B cell (primary cell): ENCODE measurements around the gene USP6. TPM values are rescaled to one million over a fixed set of nuclear protein-coding genes. Genes with fewer than 3 reads are reported as not detected.
A peak's percentile ranks its signal among the peaks of the same experiment; 100 is the strongest.

Experiments
- ATAC-seq: fragments of 200-7000 bp; cut with Tn5 transposase; one replicate; pipeline ENCODE4 v1.10.0; 2021; ENCODE audit warnings: low read depth, mild to moderate bottlenecking, moderate number of reproducible peaks, moderate library complexity
- CTCF ChIA-PET: fragments of 350-600 bp; sonication (Branson Sonifier 250); formaldehyde crosslinking; loops from one replicate; lab custom pipeline; 2021; ENCODE audit warnings: antibody characterized with exemption, inconsistent platforms; lab: Charles Lee
- POLR2A ChIA-PET: fragments of 350-600 bp; sonication (Branson Sonifier 250); formaldehyde crosslinking; loops from one replicate; lab custom pipeline; 2021; ENCODE audit warnings: antibody characterized with exemption; lab: Charles Lee
- DNase-seq: peaks from one replicate; pipeline ENCODE4 v3.0.0; 2013
- H2AFZ ChIP-seq: 2 replicates; pipeline ENCODE4 v1.6.1; 2012; ENCODE audit warnings: mild to moderate bottlenecking, low read depth, low read length; ENCODE audit not compliant: insufficient read depth, poor library complexity, severe bottlenecking
- H3K27ac ChIP-seq, 2 donors: 1 replicate in 1 of 2; 2 replicates in 1 of 2; pipeline ENCODE4 v1.5.1; 2012 to 2013; ENCODE audit warnings: low read length in 2 of 2, mild to moderate bottlenecking in 2 of 2, moderate library complexity in 1 of 2
- H3K27me3 ChIP-seq, 4 experiments: fragments of 200-600 bp in 1 of 4; sonication (generic) in 1 of 4; replicated peaks in 1 of 4; 1 replicate in 2 of 4; 2 replicates in 2 of 4; pipeline versions ENCODE4 v1.6.1 to v1.7.0; 2013 to 2016; ENCODE audit warnings: low read length in 3 of 4, mild to moderate bottlenecking in 2 of 4, mixed read lengths in 1 of 4, moderate library complexity in 1 of 4; ENCODE audit not compliant: insufficient read depth in 4 of 4, control insufficient read depth in 3 of 4; ENCODE audit errors: control extremely low read depth in 1 of 4
- H3K36me3 ChIP-seq, 2 experiments: replicated peaks in 1 of 2; 1 replicate in 1 of 2; 2 replicates in 1 of 2; pipeline versions ENCODE4 v1.6.1 to v1.7.1; 2013; ENCODE audit warnings: low read length in 1 of 2; ENCODE audit not compliant: insufficient read depth in 2 of 2, control insufficient read depth in 1 of 2; ENCODE audit errors: control extremely low read depth in 1 of 2, extremely low read depth in 1 of 2
- H3K4me1 ChIP-seq, 2 donors: fragments of 200-600 bp in 1 of 2; sonication (generic) in 1 of 2; 1 replicate in 1 of 2; 2 replicates in 1 of 2; pipeline versions ENCODE4 v1.5.1 to v1.6.1; 2013 to 2017; ENCODE audit warnings: low read length in 2 of 2; ENCODE audit not compliant: control insufficient read depth in 2 of 2, insufficient read depth in 2 of 2
- H3K4me2 ChIP-seq: replicated peaks from 2 replicates; pipeline ENCODE3; 2012; ENCODE audit warnings: mild to moderate bottlenecking, low read depth, low read length; ENCODE audit not compliant: poor library complexity, severe bottlenecking
- H3K4me3 ChIP-seq, 5 experiments: fragments of 200-600 bp in 1 of 5; sonication (generic) in 1 of 5; 1 replicate in 3 of 5; 2 replicates in 2 of 5; pipeline versions ENCODE4 v1.5.1 to v1.7.0; 2011 to 2016; ENCODE audit warnings: low read length in 4 of 5, mild to moderate bottlenecking in 4 of 5, low read depth in 2 of 5, control low read depth in 1 of 5, moderate library complexity in 1 of 5; ENCODE audit not compliant: insufficient read depth in 1 of 5; ENCODE audit errors: control extremely low read depth in 1 of 5, extremely low read depth in 1 of 5
- H3K79me2 ChIP-seq: fragments of 200-600 bp; sonication (generic); one replicate; pipeline ENCODE4 v1.6.0; 2016; ENCODE audit warnings: low read length; ENCODE audit not compliant: control insufficient read depth, insufficient read depth
- H3K9ac ChIP-seq: fragments of 200-600 bp; sonication (generic); 2 replicates; pipeline ENCODE4 v1.6.1; 2017; ENCODE audit warnings: mild to moderate bottlenecking, low read length, moderate library complexity
- H3K9me3 ChIP-seq, 3 donors: one replicate each; pipeline versions ENCODE4 v1.6.1 to v1.7.1; 2013; ENCODE audit warnings: low read length in 2 of 3; ENCODE audit not compliant: control insufficient read depth in 2 of 3, insufficient read depth in 1 of 3; ENCODE audit errors: control extremely low read depth in 1 of 3
- H4K20me1 ChIP-seq: 2 replicates; pipeline ENCODE4 v1.6.0; 2012; ENCODE audit warnings: mild to moderate bottlenecking, low read length; ENCODE audit not compliant: insufficient read depth, control insufficient read depth, poor library complexity, severe bottlenecking
- H3K27ac Mint-ChIP-seq: one replicate; pipeline ENCODE4 v1.8.0; 2021; ENCODE audit warnings: mixed read lengths
- H3K27me3 Mint-ChIP-seq: one replicate; pipeline ENCODE4 v1.8.0; 2021; ENCODE audit warnings: mixed read lengths
- H3K4me1 Mint-ChIP-seq: one replicate; pipeline ENCODE4 v1.8.0; 2021; ENCODE audit warnings: mixed read lengths
- H3K4me3 Mint-ChIP-seq: one replicate; pipeline ENCODE4 v1.8.0; 2021; ENCODE audit warnings: mixed read lengths
- H3K9me3 Mint-ChIP-seq: one replicate; pipeline ENCODE4 v1.8.0; 2022; ENCODE audit warnings: mixed read lengths; ENCODE audit not compliant: insufficient read depth
- CTCF ChIP-seq: fragments of 200-600 bp; IDR thresholded peaks from one replicate; pipeline ENCODE4 v1.8.0; 2022; ENCODE audit warnings: antibody characterized with exemption, mild to moderate bottlenecking
- EZH2 ChIP-seq: IDR thresholded peaks from 2 replicates; pipeline ENCODE4 v1.6.1; 2012; ENCODE audit warnings: borderline replicate concordance, low read depth, mild to moderate bottlenecking, moderate library complexity, low read length; ENCODE audit not compliant: insufficient read depth, poor library complexity, severe bottlenecking
- WGBS: methylation state at CpG from one replicate; pipeline ENCODE4 v1.1.5; 2013; ENCODE audit warnings: missing lambda C conversion rate; ENCODE audit not compliant: insufficient coverage; 5-methylcytosine and 5-hydroxymethylcytosine counted together
- intact Hi-C: fragments of 100-400 bp; cut with micrococcal nuclease; formaldehyde crosslinking; loops from one replicate; pipeline ENCODE4 v1.10.0; 2022
- polyA plus RNA-seq: library from polyadenylated mRNA; depleted of rRNA; stranded (reverse); fragments of >200 nt; gene quantifications from 2 replicates; pipeline ENCODE4 v1.2.3, GENCODE V29; 2012
- total RNA-seq, 2 donors: library from RNA; stranded (reverse); fragments of 120-200 nt in 1 of 2; gene quantifications; 1 replicate in 1 of 2; 2 replicates in 1 of 2; pipeline versions ENCODE4 v1.2.3 to v1.2.4, GENCODE V29; 2013 to 2022

USP6 gene
- total and polyA plus RNA-seq, 2 donors (not counting 1 experiment from before 2014, with no cell fraction given): 0.36 to 0.47 TPM

DNA sequence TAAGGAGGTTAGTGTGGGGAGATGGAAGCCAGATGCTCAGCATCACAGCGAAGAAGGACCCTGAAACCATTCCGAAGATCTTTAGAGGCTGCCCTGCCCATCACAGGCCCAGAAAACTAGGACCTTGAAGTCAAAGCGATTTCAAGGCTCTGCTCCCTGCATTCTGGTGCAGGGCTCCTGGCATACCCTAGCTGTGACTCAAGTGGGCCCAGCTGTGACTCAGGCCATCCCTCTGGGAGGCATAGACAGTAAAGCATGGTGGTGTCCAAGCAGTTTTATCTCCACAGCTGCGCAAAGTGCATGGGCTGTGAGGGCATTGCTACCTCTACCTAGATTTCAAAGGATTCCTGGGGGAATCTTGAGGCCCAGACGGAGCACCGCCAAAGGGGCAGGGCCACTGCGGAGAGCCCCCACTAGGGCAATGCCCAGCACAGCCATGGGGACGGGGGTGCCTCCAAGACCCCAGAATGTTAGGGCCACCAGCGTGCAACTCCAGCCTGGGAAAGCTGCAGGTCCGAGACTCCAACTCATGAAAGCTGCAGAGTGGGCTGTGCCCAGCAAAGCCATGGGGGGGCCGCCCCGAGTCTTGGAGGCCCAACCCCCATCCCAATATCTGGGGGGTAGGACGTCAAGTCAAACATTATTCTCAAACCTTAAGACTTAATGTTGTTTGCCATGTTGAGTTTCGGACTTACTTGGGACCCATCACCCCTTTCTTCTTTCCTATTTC lies 87.5 kb downstream of the USP6 start:
- Mint-ChIP-seq H3K9me3 (no peaks in the 10 kb centered on the region), H3K27me3 (no peaks in the 10 kb centered on the region), H3K4me3 (no peak overlapping the region), H3K27ac (peak overlapping the region; percentile 78), H3K4me1 (peaks cover 54% of the 10 kb centered on the region)
- POLR2A ChIA-PET: interaction anchor here (1.5 kb wide), 1 partner anchor 8 kb away, joined by 4 read pairs; no protein-coding TSS in a partner anchor
- no peak overlapping the region for H3K4me3 ChIP-seq
- TF ChIP-seq CTCF: no peak
- TF ChIP-seq EZH2: no peak
- no peak overlapping the region for H2AFZ ChIP-seq
- H3K4me2 ChIP-seq: no peak overlapping the region
- H4K20me1 ChIP-seq: no peaks in the 10 kb centered on the region
- peaks cover 49% of the 10 kb centered on the region for H3K79me2 ChIP-seq
- H3K9ac ChIP-seq: no peak overlapping the region
- peaks cover 33 to 61% of the 10 kb centered on the region in 2 donors for H3K4me1 ChIP-seq
- H3K9me3 ChIP-seq: peaks cover 0 to 7% (median 0%) of the 10 kb centered on the region in 3 donors
- WGBS: 98% methylated on average over 10 of the region's 14 CpGs
- intact Hi-C loops: no loop called here
- CTCF ChIA-PET: interaction anchor here (1.4 to 18.3 kb wide), 2 partner anchors 9 to 28 kb away, joined by 10 to 303 read pairs; partner anchors contain the start of gene SCIMP
- peaks cover 1 to 4% of the 10 kb centered on the region in 2 experiments for H3K36me3 ChIP-seq
- H3K27me3 ChIP-seq: no peaks in the 10 kb centered on the region
- H3K27ac ChIP-seq: peak overlapping the region in 1 of 2 donors; percentile 45
- DNase-seq: no peak
- no peak for ATAC-seq

- Histone ChIP-seq H3K36me3 (peaks cover 1 to 7% of the 10 kb centered on the region in 2 experiments), H3K9ac (no peak overlapping the region), H3K27me3 (no peaks in the 10 kb centered on the region), H3K9me3 (peaks cover 0 to 7% (median 0%) of the 10 kb centered on the region in 3 donors), H4K20me1 (no peaks in the 10 kb centered on the region), H3K4me2 (no peak overlapping the region), H3K4me3 (no peak overlapping the region), H3K4me1 (peaks cover 33 to 61% of the 10 kb centered on the region in 2 donors), H2AFZ (no peak overlapping the region), H3K27ac (peak overlapping the region in 1 of 2 donors; percentile 45), H3K79me2 (peaks cover 50% of the 10 kb centered on the region)
- intact Hi-C loops: no loop called here
- WGBS: no CpG with 5 or more reads among the region's 1 CpG
- ChIA-PET POLR2A (interaction anchor here (0.6 kb wide), 1 partner anchor 9 kb away, joined by 4 read pairs; no protein-coding TSS in a partner anchor), CTCF (interaction anchor here (0.8 to 18.3 kb wide), 3 partner anchors 9 to 27 kb away, joined by 4 to 303 read pairs (median 10); partner anchors contain the start of gene SCIMP)
- H3K4me1 Mint-ChIP-seq: peaks cover 54% of the 10 kb centered on the region
- no peak for TF ChIP-seq EZH2
- TF ChIP-seq CTCF: no peak
- no peaks in the 10 kb centered on the region for H3K9me3 Mint-ChIP-seq
- ATAC-seq (no peak), DNase-seq (no peak)
- no peak overlapping the region for H3K4me3 Mint-ChIP-seq
- H3K27ac Mint-ChIP-seq: peak overlapping the region; percentile 78
- no peaks in the 10 kb centered on the region for H3K27me3 Mint-ChIP-seq
These were observed 88.1 kb downstream of the USP6 start for GRCh38 chr17:5203908-5204294.
